SK-N-SH treated with all-trans-retinoic acid at 6 μM for 48 hours (cell line): Measurements from ENCODE around the gene ARL13B.

Experiments
- ATAC-seq: fragments of 200-7000 bp; cut with Tn5 transposase; 3 replicates; pipeline ENCODE4 v1.9.1; 2020; ENCODE audit warnings: mild to moderate bottlenecking, moderate library complexity
- ARNTL ChIP-seq: fragments of 450-650 bp; formaldehyde crosslinking; IDR thresholded peaks from 2 replicates; pipeline ENCODE4 v1.5.0; 2020; ENCODE audit warnings: low read depth, mild to moderate bottlenecking, moderate library complexity, borderline replicate concordance
- BACH2 ChIP-seq: fragments of 250-450 bp; sonication (Bioruptor Pico); IDR thresholded peaks from 2 replicates; pipeline ENCODE4 v1.9.0; 2021; ENCODE audit warnings: mild to moderate bottlenecking, borderline replicate concordance
- CSDC2 ChIP-seq: fragments of 250-450 bp; sonication (Bioruptor Pico); IDR thresholded peaks from 2 replicates; pipeline ENCODE4 v1.5.0; 2020; ENCODE audit warnings: mild to moderate bottlenecking, moderate library complexity
- CSRNP3 ChIP-seq: fragments of 250-450 bp; sonication (Bioruptor Pico); IDR thresholded peaks from 2 replicates; pipeline ENCODE4 v1.5.1; 2021; ENCODE audit warnings: mild to moderate bottlenecking, moderate library complexity
- ESRRG ChIP-seq: fragments of 250-450 bp; sonication (Bioruptor Pico); IDR thresholded peaks from 2 replicates; pipeline ENCODE4 v1.6.1; 2021; ENCODE audit warnings: mild to moderate bottlenecking
- GLIS3 ChIP-seq: fragments of 250-450 bp; sonication (Bioruptor Pico); IDR thresholded peaks from 2 replicates; pipeline ENCODE4 v1.5.0; 2020; ENCODE audit warnings: mild to moderate bottlenecking, moderate library complexity
- ISL1 ChIP-seq: fragments of 250-450 bp; sonication (Bioruptor Pico); IDR thresholded peaks from 2 replicates; pipeline ENCODE4 v2.1.2; 2022; ENCODE audit warnings: mild to moderate bottlenecking, moderate library complexity
- OSR1 ChIP-seq: fragments of 250-450 bp; sonication (Bioruptor Pico); IDR thresholded peaks from 2 replicates; pipeline ENCODE4 v1.8.0; 2022; ENCODE audit warnings: moderate library complexity, mild to moderate bottlenecking, inconsistent platforms
- PATZ1 ChIP-seq: fragments of 250-450 bp; sonication (Bioruptor Pico); IDR thresholded peaks from 2 replicates; pipeline ENCODE4 v1.8.0; 2020; ENCODE audit warnings: mild to moderate bottlenecking, moderate library complexity, borderline replicate concordance
- POU6F1 ChIP-seq: fragments of 250-450 bp; sonication (Bioruptor Pico); IDR thresholded peaks from 2 replicates; pipeline ENCODE4 v1.8.0; 2021; ENCODE audit warnings: low read depth, mild to moderate bottlenecking, moderate library complexity, borderline replicate concordance
- PPARA ChIP-seq: fragments of 250-450 bp; sonication (Bioruptor Pico); IDR thresholded peaks from 2 replicates; pipeline ENCODE4 v1.5.0; 2020; ENCODE audit warnings: mild to moderate bottlenecking, borderline replicate concordance
- RARB ChIP-seq: fragments of 250-450 bp; sonication (Bioruptor Pico); IDR thresholded peaks from 2 replicates; pipeline ENCODE4 v1.8.0; 2021; ENCODE audit warnings: mild to moderate bottlenecking, moderate library complexity
- SNAI2 ChIP-seq: fragments of 250-450 bp; sonication (Bioruptor Pico); IDR thresholded peaks from 2 replicates; pipeline ENCODE4 v1.5.0; 2020; ENCODE audit warnings: mild to moderate bottlenecking, moderate library complexity
- TCF4 ChIP-seq: fragments of 250-450 bp; sonication (Bioruptor Pico); IDR thresholded peaks from 2 replicates; pipeline ENCODE4 v1.8.0; 2021; ENCODE audit warnings: mild to moderate bottlenecking, moderate library complexity, borderline replicate concordance
- TOX ChIP-seq: fragments of 250-450 bp; sonication (Bioruptor Pico); IDR thresholded peaks from 2 replicates; pipeline ENCODE4 v1.8.0; 2021; ENCODE audit warnings: mild to moderate bottlenecking, moderate library complexity, borderline replicate concordance
- TSHZ2 ChIP-seq: fragments of 250-450 bp; sonication (Bioruptor Pico); IDR thresholded peaks from 2 replicates; pipeline ENCODE4 v1.5.0; 2020; ENCODE audit warnings: mild to moderate bottlenecking, moderate library complexity
- ZC3H10 ChIP-seq: fragments of 250-450 bp; sonication (Bioruptor Pico); IDR thresholded peaks from 2 replicates; pipeline ENCODE4 v1.5.1; 2021; ENCODE audit warnings: mild to moderate bottlenecking, moderate library complexity
- ZFP3 ChIP-seq: fragments of 250-450 bp; sonication (Bioruptor Pico); IDR thresholded peaks from 2 replicates; pipeline ENCODE4 v1.5.0; 2020; ENCODE audit warnings: mild to moderate bottlenecking, moderate library complexity
- ZFP30 ChIP-seq: fragments of 450-650 bp; formaldehyde crosslinking; IDR thresholded peaks from 2 replicates; pipeline ENCODE4 v1.5.0; 2022; ENCODE audit warnings: mild to moderate bottlenecking, moderate library complexity
- ZNF565 ChIP-seq: fragments of 450-650 bp; formaldehyde crosslinking; conservative IDR thresholded peaks from 2 replicates; pipeline ENCODE4 v1.5.0; 2020; ENCODE audit warnings: low read depth, mild to moderate bottlenecking, moderate library complexity
- ZNF70 ChIP-seq: fragments of 450-650 bp; formaldehyde crosslinking; IDR thresholded peaks from 2 replicates; pipeline ENCODE4 v1.5.0; 2020; ENCODE audit warnings: mild to moderate bottlenecking, moderate library complexity
- ZNF8 ChIP-seq: fragments of 450-650 bp; formaldehyde crosslinking; IDR thresholded peaks from 2 replicates; pipeline ENCODE4 v1.5.0; 2020; ENCODE audit warnings: mild to moderate bottlenecking, moderate library complexity
- TF ChIP-seq, protein P1 (sequence below): fragments of 250-450 bp; sonication (Bioruptor Pico); IDR thresholded peaks from 2 replicates; pipeline ENCODE4 v1.5.1; 2020; ENCODE audit warnings: low read depth, mild to moderate bottlenecking, moderate library complexity

ARL13B gene

DNA sequence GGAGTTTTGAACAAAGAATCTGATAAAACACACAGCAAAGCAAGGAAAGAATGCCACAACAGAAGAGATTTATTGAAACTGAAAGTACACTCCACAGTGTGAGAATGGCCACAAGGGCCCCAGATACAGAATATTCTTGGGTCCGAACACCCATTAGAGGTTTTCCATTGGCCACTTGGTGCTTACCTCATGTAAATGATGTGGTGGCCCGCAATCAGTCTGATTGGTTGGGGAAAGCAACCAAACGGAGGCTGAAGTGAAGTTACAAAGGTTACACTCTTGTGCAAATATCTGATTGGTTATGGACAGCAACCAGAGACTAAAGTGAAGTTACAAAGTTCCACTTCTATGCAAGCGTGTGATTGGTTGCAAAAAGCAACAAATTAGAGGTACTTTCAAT is 103.3 kb downstream of the ARL13B start:
- no peak for TF ChIP-seq GLIS3 (CRISPR knock-in tag)
- TF ChIP-seq PATZ1 (CRISPR knock-in tag) = no peak
- no peak for TF ChIP-seq SNAI2 (CRISPR knock-in tag)
- TF ChIP-seq ISL1 (CRISPR knock-in tag) = no peak
- no peak for TF ChIP-seq ZNF565
- TF ChIP-seq TOX (CRISPR knock-in tag) = no peak
- no peak for TF ChIP-seq BACH2 (CRISPR knock-in tag)
- no peak for TF ChIP-seq ZNF8 (CRISPR knock-in tag)
- no peak for TF ChIP-seq ARNTL (CRISPR knock-in tag)
- TF ChIP-seq OSR1 (CRISPR knock-in tag) = no peak
- TF ChIP-seq POU6F1 (CRISPR knock-in tag) = no peak
- no peak for TF ChIP-seq ZNF70 (CRISPR knock-in tag)
- no peak for TF ChIP-seq TCF4 (CRISPR knock-in tag)
- TF ChIP-seq ESRRG (CRISPR knock-in tag) = no peak
- no peak for TF ChIP-seq CSRNP3 (CRISPR knock-in tag)
- TF ChIP-seq RARB (CRISPR knock-in tag) = no peak
- TF ChIP-seq, protein P1, sequence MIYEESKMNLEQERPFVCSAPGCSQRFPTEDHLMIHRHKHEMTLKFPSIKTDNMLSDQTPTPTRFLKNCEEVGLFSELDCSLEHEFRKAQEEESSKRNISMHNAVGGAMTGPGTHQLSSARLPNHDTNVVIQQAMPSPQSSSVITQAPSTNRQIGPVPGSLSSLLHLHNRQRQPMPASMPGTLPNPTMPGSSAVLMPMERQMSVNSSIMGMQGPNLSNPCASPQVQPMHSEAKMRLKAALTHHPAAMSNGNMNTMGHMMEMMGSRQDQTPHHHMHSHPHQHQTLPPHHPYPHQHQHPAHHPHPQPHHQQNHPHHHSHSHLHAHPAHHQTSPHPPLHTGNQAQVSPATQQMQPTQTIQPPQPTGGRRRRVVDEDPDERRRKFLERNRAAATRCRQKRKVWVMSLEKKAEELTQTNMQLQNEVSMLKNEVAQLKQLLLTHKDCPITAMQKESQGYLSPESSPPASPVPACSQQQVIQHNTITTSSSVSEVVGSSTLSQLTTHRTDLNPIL (CRISPR knock-in tag) = no peak
- no peak for TF ChIP-seq ZC3H10
- no peak for TF ChIP-seq ZFP30 (CRISPR knock-in tag)
- ATAC-seq = no peak

DNA sequence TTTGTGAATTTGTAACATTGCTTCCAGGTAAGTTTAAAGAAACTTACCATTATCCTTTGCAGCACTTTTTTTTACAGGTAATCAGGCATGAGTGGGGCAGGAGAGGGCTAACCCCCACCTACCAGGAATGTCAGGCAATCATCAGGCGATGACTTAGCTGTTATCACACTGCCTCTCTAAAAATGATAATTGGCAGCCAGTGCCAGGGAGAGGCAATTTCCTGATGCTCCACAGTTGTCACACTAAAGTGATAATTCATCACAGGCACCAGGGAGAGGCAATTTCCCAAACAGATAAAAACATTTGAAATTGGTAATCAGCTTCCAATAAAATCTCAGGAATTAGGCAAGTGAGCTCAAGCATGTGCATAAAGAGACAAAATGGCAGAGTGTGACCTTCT is 109.2 kb downstream of the ARL13B start:
- ATAC-seq = no peak
- no peak for TF ChIP-seq RARB (CRISPR knock-in tag)
- no peak for TF ChIP-seq ZNF70 (CRISPR knock-in tag)
- TF ChIP-seq PPARA (CRISPR knock-in tag) = no peak
- TF ChIP-seq ZFP3 (CRISPR knock-in tag) = no peak
- TF ChIP-seq PATZ1 (CRISPR knock-in tag) = no peak
- TF ChIP-seq TSHZ2 (CRISPR knock-in tag) = no peak
- no peak for TF ChIP-seq POU6F1 (CRISPR knock-in tag)
- no peak for TF ChIP-seq SNAI2 (CRISPR knock-in tag)
- TF ChIP-seq OSR1 (CRISPR knock-in tag) = no peak
- TF ChIP-seq ZFP30 (CRISPR knock-in tag) = no peak
- no peak for TF ChIP-seq CSDC2
- no peak for TF ChIP-seq ESRRG (CRISPR knock-in tag)
- TF ChIP-seq ZNF565 = no peak
- TF ChIP-seq TCF4 (CRISPR knock-in tag) = no peak
- TF ChIP-seq CSRNP3 (CRISPR knock-in tag) = no peak
- TF ChIP-seq, protein P1 (CRISPR knock-in tag) = no peak
